Progenitor cell of endocrine pancreas (in vitro differentiated cells): ENCODE measurements around the gene GPLD1. TPM values are rescaled to one million over a fixed set of nuclear protein-coding genes. Genes with fewer than 3 reads are reported as not detected.
A peak's percentile ranks its signal among the peaks of the same experiment; 100 is the strongest.
"Not testable (repeated sequence)": the region's sequence is repeated elsewhere in the genome, so short reads cannot be mapped to it uniquely, and the experiment has no call there.

Experiments used
- DNase-seq: peaks from one replicate; pipeline ENCODE4 v3.0.0; 2021; ENCODE audit warnings: low spot score; ENCODE audit not compliant: unreplicated experiment
- H3K27ac Mint-ChIP-seq: 2 replicates; pipeline ENCODE4 v1.8.0; 2021; ENCODE audit warnings: mild to moderate bottlenecking, moderate library complexity, mixed read lengths
- H3K27me3 Mint-ChIP-seq: 2 replicates; pipeline ENCODE4 v1.8.0; 2021; ENCODE audit warnings: mixed read lengths
- H3K36me3 Mint-ChIP-seq: 2 replicates; pipeline ENCODE4 v1.8.0; 2022; ENCODE audit warnings: mixed read lengths; ENCODE audit not compliant: insufficient read depth
- H3K4me1 Mint-ChIP-seq: 2 replicates; pipeline ENCODE4 v1.8.0; 2021; ENCODE audit warnings: low read depth, mixed read lengths
- H3K4me3 Mint-ChIP-seq: 2 replicates; pipeline ENCODE4 v1.8.0; 2021; ENCODE audit warnings: low read depth, mild to moderate bottlenecking, moderate library complexity, mixed read lengths
- H3K9me3 Mint-ChIP-seq: 2 replicates; pipeline ENCODE4 v1.8.0; 2021; ENCODE audit warnings: low read depth, mixed read lengths
- total RNA-seq: library from RNA; stranded (reverse); gene quantifications from 2 replicates; pipeline ENCODE4 v1.2.1, GENCODE V29; 2021
- TF ChIP-seq, protein P1 (sequence below): fragments of 200-600 bp; sonication (generic); IDR thresholded peaks from one replicate; pipeline ENCODE4 v1.5.0; 2021; ENCODE audit warnings: antibody characterized with exemption, mild to moderate bottlenecking; ENCODE audit not compliant: unreplicated experiment

Gene GPLD1
- total RNA-seq, 1 donor from 2014 or later = 6.6 TPM

DNA sequence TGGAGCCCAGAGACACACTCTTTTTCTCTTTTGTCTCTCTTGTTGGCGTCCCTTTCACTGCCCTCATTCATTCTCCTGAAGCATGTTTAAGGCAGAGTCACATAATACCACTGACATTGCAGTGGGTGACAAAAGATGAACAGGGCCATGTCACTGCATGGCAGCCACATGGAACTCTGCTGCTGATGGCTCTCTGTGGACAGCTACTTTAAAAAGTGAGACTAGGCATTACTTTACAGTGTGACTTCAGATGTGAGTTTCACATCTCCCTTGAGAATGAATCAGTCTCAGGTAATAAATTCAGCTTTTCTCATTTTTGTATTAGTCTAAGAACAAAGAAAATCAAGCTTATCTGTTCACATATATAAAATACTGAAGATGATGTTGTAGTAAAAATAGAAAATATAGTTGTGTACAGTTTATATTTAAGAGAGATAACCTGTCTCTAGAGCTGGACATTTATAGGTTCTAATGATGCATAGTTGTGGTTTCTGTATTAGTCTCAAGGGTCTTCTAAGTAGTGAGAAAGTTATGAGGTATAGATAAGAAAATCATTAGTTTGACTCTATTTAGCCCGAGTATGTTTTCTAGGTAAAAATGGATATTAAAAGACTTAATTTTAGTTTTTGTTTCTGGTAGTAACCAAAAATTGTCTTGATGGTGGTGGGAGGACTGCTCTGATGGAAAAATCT lies 80.5 kb downstream of the GPLD1 start:
- no peaks in the 10 kb centered on the region for H3K9me3 Mint-ChIP-seq
- peaks cover 8% of the 10 kb centered on the region for H3K4me1 Mint-ChIP-seq
- H3K27ac Mint-ChIP-seq = peak overlapping the region; percentile 41
- no peak overlapping the region for H3K4me3 Mint-ChIP-seq
- H3K27me3 Mint-ChIP-seq = no peaks in the 10 kb centered on the region
- H3K36me3 Mint-ChIP-seq = peaks cover 21% of the 10 kb centered on the region
- TF ChIP-seq, protein P1, sequence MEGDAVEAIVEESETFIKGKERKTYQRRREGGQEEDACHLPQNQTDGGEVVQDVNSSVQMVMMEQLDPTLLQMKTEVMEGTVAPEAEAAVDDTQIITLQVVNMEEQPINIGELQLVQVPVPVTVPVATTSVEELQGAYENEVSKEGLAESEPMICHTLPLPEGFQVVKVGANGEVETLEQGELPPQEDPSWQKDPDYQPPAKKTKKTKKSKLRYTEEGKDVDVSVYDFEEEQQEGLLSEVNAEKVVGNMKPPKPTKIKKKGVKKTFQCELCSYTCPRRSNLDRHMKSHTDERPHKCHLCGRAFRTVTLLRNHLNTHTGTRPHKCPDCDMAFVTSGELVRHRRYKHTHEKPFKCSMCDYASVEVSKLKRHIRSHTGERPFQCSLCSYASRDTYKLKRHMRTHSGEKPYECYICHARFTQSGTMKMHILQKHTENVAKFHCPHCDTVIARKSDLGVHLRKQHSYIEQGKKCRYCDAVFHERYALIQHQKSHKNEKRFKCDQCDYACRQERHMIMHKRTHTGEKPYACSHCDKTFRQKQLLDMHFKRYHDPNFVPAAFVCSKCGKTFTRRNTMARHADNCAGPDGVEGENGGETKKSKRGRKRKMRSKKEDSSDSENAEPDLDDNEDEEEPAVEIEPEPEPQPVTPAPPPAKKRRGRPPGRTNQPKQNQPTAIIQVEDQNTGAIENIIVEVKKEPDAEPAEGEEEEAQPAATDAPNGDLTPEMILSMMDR = no peak
- DNase-seq = no peak

DNA sequence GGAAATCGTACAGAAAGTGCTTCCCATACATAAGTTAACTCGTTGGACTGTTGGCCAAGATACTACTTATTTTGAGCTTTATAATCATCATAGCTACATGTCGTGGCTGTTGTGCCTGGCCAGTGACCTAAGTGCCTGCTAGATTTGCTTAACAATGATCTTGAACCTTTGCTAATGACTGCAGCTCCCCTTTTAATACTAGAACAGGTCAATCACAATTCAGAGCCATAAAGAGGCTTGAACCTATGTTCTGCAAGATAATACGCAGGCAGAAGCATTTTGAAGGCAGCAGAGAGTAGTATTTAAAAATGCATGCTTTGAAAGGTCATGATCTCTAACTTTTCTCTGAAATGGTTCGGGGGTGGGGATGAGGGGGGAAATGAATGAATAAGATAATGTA lies 84.1 kb downstream of the GPLD1 start:
- TF ChIP-seq, protein P1 = no peak
- H3K27ac Mint-ChIP-seq = no peak overlapping the region
- peaks cover 5% of the 10 kb centered on the region for H3K36me3 Mint-ChIP-seq
- H3K27me3 Mint-ChIP-seq = no peaks in the 10 kb centered on the region
- peak overlapping the region; percentile 16 for H3K4me3 Mint-ChIP-seq
- peaks cover 30% of the 10 kb centered on the region for H3K4me1 Mint-ChIP-seq
- H3K9me3 Mint-ChIP-seq = no peaks in the 10 kb centered on the region
- DNase-seq = no peak

DNA sequence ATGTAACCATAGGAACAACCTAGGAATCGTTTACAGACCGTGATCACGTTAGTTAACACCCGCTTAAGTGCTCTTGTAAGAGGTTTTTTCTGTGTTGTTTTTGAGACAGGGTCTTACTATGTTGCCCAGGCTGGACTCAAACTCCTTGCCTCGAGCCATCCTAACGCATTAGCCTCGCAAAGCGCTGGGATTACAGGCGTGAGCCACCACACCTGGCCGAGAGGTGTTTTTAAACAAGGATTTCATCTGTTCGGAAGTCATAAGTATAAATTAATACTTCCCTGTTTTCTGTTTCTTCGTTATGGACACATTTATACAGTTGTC lies 85.9 kb downstream of the GPLD1 start:
- Mint-ChIP-seq H3K4me1 (peaks cover 40% of the 10 kb centered on the region), H3K9me3 (no peaks in the 10 kb centered on the region), H3K36me3 (peaks cover 4% of the 10 kb centered on the region), H3K27ac (peak overlapping the region; percentile 92), H3K27me3 (no peaks in the 10 kb centered on the region), H3K4me3 (peak overlapping the region; percentile 93)
- TF ChIP-seq, protein P1 = no peak
- DNase-seq = no peak

DNA sequence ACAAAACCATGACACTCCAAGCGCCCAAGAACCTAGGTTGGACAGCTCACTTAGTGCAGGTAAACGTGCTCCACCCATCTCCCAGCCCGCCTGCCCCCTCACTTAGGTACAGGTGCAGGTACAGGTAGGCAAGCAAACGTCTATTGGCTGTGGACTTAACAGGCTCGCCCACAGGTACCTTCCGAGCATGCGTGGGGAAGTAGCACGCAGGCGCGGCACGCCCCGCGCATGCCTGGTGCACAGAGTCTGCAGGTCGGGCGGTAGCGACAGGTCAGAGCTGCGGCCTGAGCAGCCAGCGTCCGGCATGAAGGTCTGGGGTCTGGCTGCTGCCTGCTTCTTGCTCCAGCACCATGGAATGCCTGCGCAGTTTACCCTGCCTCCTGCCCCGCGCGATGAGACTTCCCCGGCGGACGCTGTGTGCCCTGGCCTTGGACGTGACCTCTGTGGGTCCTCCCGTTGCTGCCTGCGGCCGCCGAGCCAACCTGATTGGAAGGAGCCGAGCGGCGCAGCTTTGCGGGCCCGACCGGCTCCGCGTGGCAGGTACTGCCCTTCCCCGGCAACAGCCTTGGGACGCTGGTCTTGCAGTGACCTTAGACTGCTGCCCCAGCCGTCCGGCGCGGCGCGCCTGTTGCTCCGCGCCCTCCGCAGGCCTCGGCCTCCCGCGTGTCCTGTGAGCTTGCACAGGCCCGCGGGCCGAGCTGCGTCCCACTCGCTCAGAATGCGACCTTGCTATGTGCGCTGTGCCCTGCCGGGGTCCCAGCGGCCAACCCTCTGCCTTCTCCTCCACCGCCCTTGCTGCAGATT lies 86.5 kb downstream of the GPLD1 start, which contains the start of gene MRS2:
Gene MRS2 (plus strand): TSS at position 240 of the 804 bp plus-strand sequence. CDS start 111 bp downstream, at position 351.
- H3K4me1 Mint-ChIP-seq = peaks cover 40% of the 10 kb centered on the region
- H3K4me3 Mint-ChIP-seq = peak within 1 kb of the TSS; percentile 93
- no peaks in the 10 kb centered on the region for H3K27me3 Mint-ChIP-seq
- TF ChIP-seq, protein P1 = no peak
- DNase-seq = peak; percentile 72
- peaks cover 4% of the 10 kb centered on the region for H3K36me3 Mint-ChIP-seq
- H3K27ac Mint-ChIP-seq = peak within 1 kb of the TSS; percentile 92
- H3K9me3 Mint-ChIP-seq = no peaks in the 10 kb centered on the region

DNA sequence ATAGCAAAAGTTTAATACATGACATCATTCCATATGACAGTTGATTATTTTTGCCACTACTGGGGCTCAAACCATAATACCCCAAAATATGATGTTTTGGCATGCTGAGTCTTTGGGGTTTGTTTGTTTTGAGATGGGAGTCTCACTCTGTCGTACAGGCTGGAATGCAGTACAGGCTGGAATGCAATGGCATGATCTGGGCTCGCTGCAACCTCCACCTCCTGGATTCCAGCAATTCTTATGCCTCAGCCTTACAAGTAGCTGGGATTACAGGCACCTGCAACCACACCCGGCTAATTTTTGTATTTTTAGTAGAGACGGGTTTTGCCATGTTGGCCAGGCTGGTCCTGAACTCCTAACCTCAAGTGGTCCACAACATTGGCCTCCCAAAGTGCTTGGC lies 87.9 kb downstream of the GPLD1 start:
- no peaks in the 10 kb centered on the region for H3K27me3 Mint-ChIP-seq
- H3K4me3 Mint-ChIP-seq = no peak overlapping the region
- peaks cover 12% of the 10 kb centered on the region for H3K9me3 Mint-ChIP-seq
- no peak for DNase-seq
- peaks cover 4% of the 10 kb centered on the region for H3K36me3 Mint-ChIP-seq
- H3K27ac Mint-ChIP-seq = peak overlapping the region; percentile 42
- peaks cover 42% of the 10 kb centered on the region for H3K4me1 Mint-ChIP-seq
- TF ChIP-seq, protein P1 = no peak

DNA sequence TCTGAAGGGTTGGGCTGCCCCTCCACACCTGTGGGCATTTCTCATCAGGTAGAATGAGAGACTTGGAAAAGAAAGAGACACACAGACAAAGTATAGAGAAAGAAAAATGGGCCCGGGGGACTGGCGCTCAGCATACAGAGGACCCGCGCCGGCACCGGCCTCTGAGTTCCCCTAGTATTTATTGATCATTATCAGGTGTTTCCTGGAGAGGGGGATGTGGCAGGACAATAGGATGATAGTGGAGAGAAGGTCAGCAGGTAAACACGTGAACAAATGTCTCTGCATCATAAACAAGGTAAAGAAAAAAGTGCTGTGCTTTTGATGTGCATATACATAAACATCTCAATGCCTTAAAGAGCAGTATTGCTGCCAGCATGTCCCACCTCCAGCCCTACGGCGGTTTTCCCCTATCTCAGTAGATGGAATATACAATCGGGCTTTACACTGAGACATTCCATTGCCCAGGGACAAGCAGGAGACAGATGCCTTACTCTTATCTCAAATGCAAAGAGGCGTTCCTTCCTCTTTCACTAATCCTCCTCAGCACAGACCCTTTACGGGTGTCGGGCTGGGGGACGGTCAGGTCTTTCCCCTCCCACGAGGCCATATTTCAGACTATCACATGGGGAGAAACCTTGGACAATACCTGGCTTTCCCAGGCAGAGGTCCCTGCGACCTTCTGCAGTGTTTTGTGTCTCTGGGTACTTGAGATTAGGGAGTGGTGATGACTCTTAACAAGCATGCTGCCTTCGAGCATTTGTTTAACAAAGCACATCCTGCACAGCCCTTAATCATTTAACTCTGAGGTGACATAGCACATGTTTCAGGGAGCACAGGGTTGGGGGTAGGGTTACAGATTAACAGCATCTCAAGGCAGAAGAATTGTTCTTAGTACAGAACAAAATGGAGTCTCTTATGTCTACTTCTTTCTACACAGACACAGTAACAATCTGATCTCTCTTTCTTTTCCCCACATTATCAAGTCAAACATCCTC lies 89.0 kb downstream of the GPLD1 start:
- peaks cover 17% of the 10 kb centered on the region for H3K9me3 Mint-ChIP-seq
- H3K27me3 Mint-ChIP-seq, DNase-seq, H3K36me3 Mint-ChIP-seq: not testable (repeated sequence)
- H3K27ac Mint-ChIP-seq = peak overlapping the region; percentile 76
- peak overlapping the region; percentile 54 for H3K4me3 Mint-ChIP-seq
- H3K4me1 Mint-ChIP-seq = peaks cover 42% of the 10 kb centered on the region
